GM19463 (cell line): ENCODE results near the gene ABCB6.
A peak's percentile ranks its signal among the peaks of the same experiment; 100 is the strongest.
"Not testable (repeated sequence)": the region's sequence is repeated elsewhere in the genome, so short reads cannot be mapped to it uniquely, and the experiment has no call there.

Source experiments
- ATAC-seq: cut with Tn5 transposase; IDR thresholded peaks from one replicate; pipeline ENCODE4 v1.9.1; 2021; ENCODE audit warnings: mild to moderate bottlenecking, moderate library complexity; ENCODE audit not compliant: unreplicated experiment

Gene ABCB6

GRCh38 chr2:219218732-219219701, at the start of gene ABCB6:
TSS of gene ABCB6 (minus strand) at chr2:219218958. CDS start at chr2:219218673, 285 bp downstream.
- peak; percentile 86 for ATAC-seq

GRCh38 chr2:219268294-219268693, 49.5 kb upstream of the ABCB6 start:
- ATAC-seq, result no peak

- ATAC-seq, result no peak
Measured at GRCh38 chr2:219266886-219267285, 48.1 kb upstream of the ABCB6 start.

- no peak for ATAC-seq
Measured at GRCh38 chr2:219266232-219266631, 47.5 kb upstream of the ABCB6 start.

DNA sequence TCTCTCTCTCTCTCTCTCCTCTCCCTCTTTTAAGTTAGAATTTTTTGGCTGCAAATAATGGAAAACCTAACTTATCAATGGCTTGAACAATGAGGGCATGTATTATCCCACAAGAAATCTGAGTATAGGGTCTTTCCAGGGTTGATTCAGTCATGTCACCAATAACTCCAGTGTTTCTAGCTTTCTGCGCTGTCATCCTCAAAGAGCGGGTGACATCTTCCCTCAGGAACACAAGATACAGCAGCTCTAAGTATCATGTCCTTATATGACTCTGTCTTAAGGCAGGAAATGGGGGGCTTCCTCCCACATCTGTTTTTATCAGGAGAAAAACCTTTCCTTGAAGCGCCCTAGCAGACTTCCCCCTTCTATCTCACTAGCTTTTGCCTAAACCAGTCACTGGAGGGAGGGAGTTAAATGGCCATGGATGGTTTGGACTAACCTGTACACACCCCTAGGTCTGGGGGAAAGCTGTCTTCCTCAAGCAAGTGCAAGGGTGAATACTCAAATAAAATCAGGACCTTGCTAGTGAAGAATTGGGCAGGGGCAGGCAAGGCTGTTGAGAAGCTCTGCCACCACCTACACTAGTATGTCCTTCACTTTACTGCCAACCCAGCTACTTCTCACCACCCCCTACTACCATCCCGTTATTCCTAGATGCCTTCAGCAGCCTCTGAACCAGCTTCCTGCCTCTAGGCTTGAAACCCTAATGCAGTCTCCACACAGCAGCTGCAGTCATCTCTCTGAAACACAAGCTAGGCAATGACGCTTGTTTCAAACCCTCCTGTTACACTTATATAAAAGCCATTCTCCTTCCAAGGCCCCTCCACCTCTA, 42.5 kb upstream of the ABCB6 start:
- ATAC-seq, result no peak

DNA sequence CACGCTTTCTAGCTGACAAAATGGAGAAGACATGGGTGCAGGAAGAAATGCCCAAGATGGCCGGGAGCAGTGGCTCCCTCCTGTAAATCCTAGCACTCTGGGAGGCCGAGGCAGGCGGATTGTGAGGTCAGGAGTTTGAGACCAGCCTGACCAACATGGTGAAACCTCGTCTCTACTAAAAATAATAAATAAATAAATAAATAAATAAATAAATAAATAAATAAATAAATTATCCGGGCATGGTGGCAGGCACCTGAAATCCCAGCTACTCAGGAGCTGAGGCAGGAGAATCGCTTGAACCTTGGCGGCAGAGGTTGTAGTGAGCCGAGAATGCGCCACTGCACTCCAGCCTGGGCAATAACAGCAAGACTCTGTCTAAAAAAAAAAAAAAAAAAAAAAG, 40.2 kb upstream of the ABCB6 start:
- ATAC-seq, result not testable (repeated sequence)

GRCh38 chr2:219254590-219255201, 35.9 kb upstream of the ABCB6 start:
- peak; percentile 23 for ATAC-seq

DNA sequence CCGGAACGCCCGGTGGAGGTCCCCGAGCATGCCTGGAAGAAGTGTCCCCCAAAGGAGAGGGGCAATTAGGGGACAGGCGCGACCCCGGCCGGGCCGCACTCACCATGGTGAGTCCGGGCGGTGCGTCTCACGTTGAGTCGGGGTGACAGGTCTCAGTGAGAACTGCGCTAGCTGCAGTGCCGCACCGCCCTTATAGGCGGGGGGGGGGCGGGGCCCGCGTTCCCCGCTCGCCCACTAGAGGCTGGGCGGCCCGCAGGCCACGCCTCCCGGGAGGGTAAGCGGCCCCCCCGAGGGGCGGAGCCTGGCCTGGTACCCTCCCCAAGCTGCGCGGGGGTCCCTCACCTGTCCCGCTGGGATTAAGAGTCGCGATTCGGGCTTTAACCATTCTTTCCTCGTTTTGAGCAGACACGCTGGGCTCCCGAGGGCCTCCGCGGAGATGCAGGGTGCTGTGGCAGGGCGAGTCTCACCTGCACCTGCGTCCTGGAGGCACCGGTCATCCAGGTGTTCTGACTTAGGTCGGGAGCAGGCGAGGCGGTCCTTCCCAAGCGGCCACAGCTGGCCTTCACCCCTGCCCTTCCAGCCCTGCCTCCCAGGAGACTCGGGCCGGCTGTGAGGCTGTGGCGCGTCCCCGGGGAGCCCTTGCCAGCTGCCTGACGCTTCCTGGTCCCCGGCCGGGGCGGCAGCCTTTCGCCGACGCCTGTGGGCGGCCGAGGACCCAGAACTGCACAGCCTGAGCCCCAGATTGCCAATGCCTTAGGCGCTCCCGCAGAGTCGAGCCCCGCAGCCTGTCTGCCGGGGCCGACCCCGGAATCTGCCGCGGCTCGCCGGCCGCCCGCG, 35.2 kb upstream of the ABCB6 start, which contains the start of gene TUBA4A:
Gene TUBA4A (minus strand): TSS at position 166 of the 837 bp plus-strand sequence. CDS start 60 bp downstream, at position 106.
- peak; percentile 45 for ATAC-seq

GRCh38 chr2:219252900-219253752, 34.4 kb upstream of the ABCB6 start, which contains the start of gene TUBA4B:
TSS of gene TUBA4B (plus strand) at chr2:219253243. CDS start at chr2:219253408, 165 bp downstream.
- ATAC-seq, result peak; percentile 2

GRCh38 chr2:219252570-219252899, 33.8 kb upstream of the ABCB6 start:
- no peak for ATAC-seq

DNA sequence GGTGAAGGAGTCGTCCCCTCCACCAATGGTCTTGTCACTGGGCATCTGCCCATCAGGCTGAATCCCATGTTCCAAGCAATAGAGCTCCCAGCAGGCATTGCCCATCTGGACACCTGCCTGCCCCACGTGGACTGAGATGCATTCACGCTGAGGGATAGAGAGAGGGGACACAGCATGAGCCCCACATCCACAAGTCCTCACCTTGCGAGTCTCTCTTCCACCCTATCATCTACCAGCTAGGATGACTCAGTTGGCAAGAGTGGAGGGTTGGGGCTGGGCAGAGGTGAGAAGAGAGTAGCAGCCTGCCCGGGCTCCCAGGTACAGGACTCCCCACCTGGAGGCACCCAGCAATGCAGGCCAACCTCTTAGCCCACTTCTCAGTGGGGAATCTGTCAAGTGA, 33.3 kb upstream of the ABCB6 start:
- ATAC-seq, result no peak

GRCh38 chr2:219251656-219252055, 32.9 kb upstream of the ABCB6 start:
- ATAC-seq, result no peak

GRCh38 chr2:219250049-219250781, 31.5 kb upstream of the ABCB6 start:
- no peak for ATAC-seq

DNA sequence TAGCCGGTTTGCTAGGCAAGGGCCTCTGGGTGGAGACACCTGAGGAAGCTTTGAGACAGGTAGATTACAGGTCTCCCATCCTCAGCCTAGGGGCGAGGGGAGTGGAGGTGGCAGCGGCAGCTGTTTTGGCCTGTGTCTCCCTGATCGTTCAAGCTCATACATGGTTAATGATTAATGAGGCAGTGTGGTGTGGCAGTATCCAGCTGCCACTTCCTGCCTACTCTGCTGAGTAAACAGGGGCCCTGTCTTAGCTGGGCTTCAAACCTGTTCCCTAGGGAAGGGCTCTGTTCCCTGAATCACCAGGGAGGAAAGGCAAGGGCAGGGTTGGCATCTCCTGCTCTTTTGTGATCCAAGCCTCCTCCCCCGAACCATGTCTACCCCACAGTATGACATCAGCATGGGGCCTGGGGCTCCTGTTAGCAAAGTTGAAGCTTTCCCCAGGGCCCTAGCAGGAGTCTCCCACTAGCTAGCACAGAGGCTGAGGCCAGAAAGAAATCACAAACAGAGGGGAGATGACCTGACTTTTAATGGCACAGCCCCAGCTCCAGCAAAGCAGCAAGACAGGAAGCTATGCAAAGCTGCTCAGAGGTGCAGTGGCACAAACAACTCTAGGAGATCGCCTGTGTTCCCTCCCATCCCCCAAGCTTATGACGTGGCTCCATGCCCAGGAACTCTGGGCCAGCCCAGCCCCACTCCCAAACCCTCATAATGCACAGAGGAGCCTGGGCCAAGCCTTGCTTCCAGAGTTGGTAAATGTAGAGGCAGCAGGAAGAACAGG, 30.6 kb upstream of the ABCB6 start:
- peak; percentile 54 for ATAC-seq

DNA sequence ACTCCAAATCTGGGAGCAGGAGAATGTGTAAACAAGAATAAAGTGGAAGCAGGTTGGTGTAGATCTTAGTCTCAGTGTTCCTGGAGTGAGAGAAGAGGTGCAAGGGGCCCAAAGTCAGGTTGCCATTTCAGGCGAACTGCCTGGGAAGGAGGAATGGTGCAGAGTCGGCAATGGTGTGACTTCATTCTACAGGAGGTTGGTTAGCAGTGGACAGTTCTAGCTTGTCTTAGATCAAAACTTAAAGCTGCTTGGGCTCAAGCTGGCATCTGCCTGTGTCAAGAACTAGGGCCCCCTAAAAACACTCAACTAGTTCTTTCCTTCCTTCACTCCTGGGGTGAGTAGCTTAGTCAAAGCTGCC, 30.1 kb upstream of the ABCB6 start:
- no peak for ATAC-seq

DNA sequence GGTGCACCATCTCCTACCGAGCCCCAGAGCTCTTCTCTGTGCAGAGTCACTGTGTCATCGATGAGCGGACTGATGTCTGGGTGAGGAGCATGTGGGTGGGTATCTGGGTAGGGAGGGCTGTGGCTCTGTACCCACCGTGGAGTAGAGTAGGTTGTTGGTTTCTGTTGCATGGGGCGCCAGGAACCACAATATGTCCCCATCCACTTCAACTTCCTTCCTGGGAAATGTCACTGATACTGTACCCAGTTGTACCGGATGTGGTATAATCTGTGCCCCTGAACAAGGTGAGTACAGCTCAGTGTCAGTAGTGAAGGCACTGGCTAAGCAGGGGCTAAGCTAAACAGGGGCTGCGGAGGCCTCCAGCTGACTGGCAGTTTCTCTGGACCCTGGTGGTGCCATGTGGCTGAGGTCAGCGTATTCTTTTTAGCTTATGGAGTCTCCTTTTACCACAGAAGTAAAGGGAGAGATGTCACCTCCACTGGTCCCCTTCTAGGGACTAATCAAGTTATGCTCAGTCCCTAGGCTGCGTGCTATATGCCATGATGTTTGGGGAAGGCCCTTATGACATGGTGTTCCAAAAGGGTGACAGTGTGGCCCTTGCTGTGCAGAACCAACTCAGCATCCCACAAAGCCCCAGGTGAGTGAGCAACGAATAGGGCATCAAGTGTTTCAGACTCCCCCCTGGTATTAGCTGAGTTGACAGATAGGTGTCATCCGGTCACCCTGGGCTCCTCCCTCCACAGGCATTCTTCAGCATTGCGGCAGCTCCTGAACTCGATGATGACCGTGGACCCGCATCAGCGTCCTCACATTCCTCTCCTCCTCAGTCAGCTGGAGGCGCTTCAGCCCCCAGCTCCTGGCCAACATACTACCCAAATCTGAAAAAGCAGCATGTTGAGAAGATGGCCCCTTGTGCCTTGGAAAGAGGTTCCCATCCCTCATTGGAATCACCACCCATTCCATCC, 29.2 kb upstream of the ABCB6 start:
- ATAC-seq, result no peak

DNA sequence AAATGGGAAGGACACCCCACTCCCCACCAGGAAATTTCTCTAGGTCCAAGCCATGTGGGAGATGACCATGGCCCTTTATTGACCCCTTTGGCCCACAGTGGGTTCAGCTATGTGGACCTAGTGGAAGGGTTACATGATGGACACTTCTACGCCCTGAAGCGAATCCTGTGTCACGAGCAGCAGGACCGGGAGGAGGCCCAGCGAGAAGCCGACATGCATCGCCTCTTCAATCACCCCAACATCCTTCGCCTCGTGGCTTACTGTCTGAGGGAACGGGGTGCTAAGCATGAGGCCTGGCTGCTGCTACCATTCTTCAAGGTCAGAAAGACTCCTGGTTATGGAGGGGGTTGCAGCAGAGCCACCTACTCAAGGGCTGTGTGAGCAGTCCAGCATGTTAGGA, 27.8 kb upstream of the ABCB6 start:
- no peak for ATAC-seq
